H9 (cell line): ENCODE data around the gene CD72. TPM values are rescaled to one million over a fixed set of nuclear protein-coding genes. Genes with fewer than 3 reads are reported as not detected.
"Not testable (repeated sequence)": the region's sequence is repeated elsewhere in the genome, so short reads cannot be mapped to it uniquely, and the experiment has no call there.

ENCODE experiments used
- DNase-seq: peaks from one replicate; pipeline ENCODE4 v3.0.0-alpha.2; 2017
- H2AFZ ChIP-seq: one replicate; pipeline ENCODE4 v1.6.1; 2013; ENCODE audit warnings: mild to moderate bottlenecking, low read length, control low read depth, moderate library complexity
- H2AK5ac ChIP-seq: 2 replicates; pipeline ENCODE4 v1.6.1; 2013; ENCODE audit warnings: low read length, control low read depth, mixed read lengths; ENCODE audit not compliant: insufficient read length
- H2BK120ac ChIP-seq: one replicate; pipeline ENCODE4 v1.6.1; 2013; ENCODE audit warnings: low read depth, mild to moderate bottlenecking, low read length, control low read depth, inconsistent platforms; ENCODE audit not compliant: poor library complexity, severe bottlenecking
- H2BK12ac ChIP-seq: 2 replicates; pipeline ENCODE4 v1.6.1; 2013; ENCODE audit warnings: low read length, control low read depth, mixed read lengths, low read depth; ENCODE audit not compliant: insufficient read length
- H2BK15ac ChIP-seq: 2 replicates; pipeline ENCODE4 v1.6.1; 2013; ENCODE audit warnings: low read depth, low read length, control low read depth
- H2BK20ac ChIP-seq: one replicate; pipeline ENCODE4 v1.6.1; 2013; ENCODE audit warnings: low read depth, mild to moderate bottlenecking, low read length, control low read depth, inconsistent platforms; ENCODE audit not compliant: poor library complexity, severe bottlenecking
- H2BK5ac ChIP-seq: 2 replicates; pipeline ENCODE4 v1.6.1; 2013; ENCODE audit warnings: low read length, control low read depth, mixed read lengths; ENCODE audit not compliant: insufficient read length
- H3K14ac ChIP-seq: 2 replicates; pipeline ENCODE4 v1.6.1; 2013; ENCODE audit warnings: low read length, control low read depth; ENCODE audit not compliant: insufficient read depth
- H3K18ac ChIP-seq: 2 replicates; pipeline ENCODE4 v1.6.1; 2013; ENCODE audit warnings: low read depth, mild to moderate bottlenecking, mixed read lengths, low read length, control low read depth; ENCODE audit not compliant: insufficient read length
- H3K23ac ChIP-seq: 2 replicates; pipeline ENCODE4 v1.6.1; 2013; ENCODE audit warnings: low read length, control low read depth, mixed read lengths, low read depth; ENCODE audit not compliant: insufficient read length
- H3K23me2 ChIP-seq: 2 replicates; pipeline ENCODE4 v1.6.1; 2013; ENCODE audit warnings: low read depth, mild to moderate bottlenecking, mixed read lengths, low read length, control low read depth; ENCODE audit not compliant: insufficient read length, poor library complexity, severe bottlenecking
- H3K27ac ChIP-seq: 2 replicates; pipeline ENCODE4 v1.5.1; 2013; ENCODE audit warnings: low read length, control low read depth, mixed read lengths, low read depth; ENCODE audit not compliant: insufficient read length
- H3K27me3 ChIP-seq: 2 replicates; pipeline ENCODE4 v1.6.1; 2013; ENCODE audit warnings: low read length, control low read depth, inconsistent platforms; ENCODE audit not compliant: insufficient read depth
- H3K4ac ChIP-seq: 2 replicates; pipeline ENCODE4 v1.6.1; 2013; ENCODE audit warnings: low read depth, mild to moderate bottlenecking, control low read depth, inconsistent platforms, low read length, moderate library complexity
- H3K4me1 ChIP-seq: 2 replicates; pipeline ENCODE4 v1.6.1; 2013; ENCODE audit warnings: low read length, control low read depth, inconsistent platforms; ENCODE audit not compliant: insufficient read depth
- H3K4me2 ChIP-seq: 2 replicates; pipeline ENCODE4 v1.6.1; 2013; ENCODE audit warnings: low read length, control low read depth, mixed read lengths; ENCODE audit not compliant: insufficient read length, insufficient read depth
- H3K56ac ChIP-seq: 2 replicates; pipeline ENCODE4 v1.6.1; 2013; ENCODE audit warnings: low read depth, mild to moderate bottlenecking, mixed read lengths, low read length, control low read depth; ENCODE audit not compliant: insufficient read length
- H3K79me1 ChIP-seq: 2 replicates; pipeline ENCODE4 v1.6.1; 2013; ENCODE audit warnings: low read depth, mild to moderate bottlenecking, moderate library complexity, low read length, control low read depth, inconsistent platforms; ENCODE audit not compliant: insufficient read depth, poor library complexity, severe bottlenecking
- H3K79me2 ChIP-seq: 2 replicates; pipeline ENCODE4 v1.6.1; 2013; ENCODE audit warnings: low read length, control low read depth, inconsistent platforms; ENCODE audit not compliant: insufficient read depth
- H3K9ac ChIP-seq: 2 replicates; pipeline ENCODE4 v1.6.1; 2013; ENCODE audit warnings: low read length, control low read depth, mixed read lengths; ENCODE audit not compliant: insufficient read length; ENCODE audit errors: extremely low read depth
- H3K9me3 ChIP-seq: one replicate; pipeline ENCODE4 v1.6.1; 2013; ENCODE audit warnings: low read depth, low read length, inconsistent platforms; ENCODE audit not compliant: control insufficient read depth
- H3T11ph ChIP-seq: one replicate; pipeline ENCODE4 v1.6.1; 2013; ENCODE audit warnings: mild to moderate bottlenecking, low read length, control low read depth, inconsistent platforms
- H4K20me1 ChIP-seq: one replicate; pipeline ENCODE4 v1.6.1; 2013; ENCODE audit not compliant: control insufficient read depth, insufficient read length, insufficient read depth
- H4K5ac ChIP-seq: 2 replicates; pipeline ENCODE4 v1.6.1; 2013; ENCODE audit warnings: low read depth, mild to moderate bottlenecking, mixed read lengths, low read length, control low read depth; ENCODE audit not compliant: insufficient read length
- H4K8ac ChIP-seq: replicated peaks from 2 replicates; pipeline ENCODE4 v1.6.1; 2013; ENCODE audit warnings: low read length, control low read depth, mixed read lengths, low read depth; ENCODE audit not compliant: insufficient read length
- H4K91ac ChIP-seq: 2 replicates; pipeline ENCODE4 v1.6.1; 2013; ENCODE audit warnings: low read depth, mild to moderate bottlenecking, moderate library complexity, mixed read lengths, low read length, control low read depth; ENCODE audit not compliant: insufficient read length
- H3K27ac Mint-ChIP-seq, 3 experiments: 2 replicates in 2 of 3; 3 replicates in 1 of 3; pipeline ENCODE4 v1.8.0; 2020 to 2021; ENCODE audit warnings: mixed read lengths in 3 of 3, mild to moderate bottlenecking in 1 of 3, moderate library complexity in 1 of 3
- H3K27me3 Mint-ChIP-seq: 2 replicates; pipeline ENCODE4 v1.8.0; 2021; ENCODE audit warnings: low read depth, mild to moderate bottlenecking, moderate library complexity, mixed read lengths
- H3K36me3 Mint-ChIP-seq, 3 experiments: 2 replicates in 2 of 3; 3 replicates in 1 of 3; pipeline ENCODE4 v1.8.0; 2020 to 2021; ENCODE audit warnings: low read depth in 3 of 3, mixed read lengths in 3 of 3; ENCODE audit not compliant: insufficient read depth in 1 of 3
- H3K4me1 Mint-ChIP-seq, 2 experiments: 2 replicates each; pipeline ENCODE4 v1.8.0; 2020; ENCODE audit warnings: mixed read lengths in 2 of 2
- H3K4me3 Mint-ChIP-seq, 2 experiments: 2 replicates in 1 of 2; 3 replicates in 1 of 2; pipeline ENCODE4 v1.8.0; 2020 to 2021; ENCODE audit warnings: mild to moderate bottlenecking in 2 of 2, mixed read lengths in 2 of 2, moderate library complexity in 1 of 2
- H3K9me3 Mint-ChIP-seq, 2 experiments: 2 replicates in 1 of 2; 3 replicates in 1 of 2; pipeline ENCODE4 v1.8.0; 2020; ENCODE audit warnings: mild to moderate bottlenecking in 2 of 2, mixed read lengths in 2 of 2, moderate library complexity in 1 of 2
- CTCF ChIP-seq: fragments of 200-600 bp; sonication (generic); conservative IDR thresholded peaks from 3 replicates; pipeline ENCODE4 v1.8.0; 2021; ENCODE audit warnings: antibody characterized with exemption, mild to moderate bottlenecking
- WGBS: extraction: QIAGEN DNeasy Blood & Tissue Kit; methylation state at CpG from one replicate; pipeline ENCODE4 v1.1.7; 2013; ENCODE audit warnings: missing lambda C conversion rate, low lambda C conversion rate, mixed read lengths; ENCODE audit not compliant: insufficient read length; ENCODE audit errors: extremely low coverage; 5-methylcytosine and 5-hydroxymethylcytosine counted together
- total RNA-seq: library from RNA; stranded (reverse); gene quantifications from 2 replicates; pipeline ENCODE4 v1.2.1, GENCODE V29; 2021

Gene CD72
- total RNA-seq, 1 experiment from 2014 or later = 3.9 TPM

- no peaks in the 10 kb centered on the region for H3K79me2 ChIP-seq
- H3T11ph ChIP-seq = no peak overlapping the region
- Mint-ChIP-seq H3K27ac (no peak overlapping the region), H3K4me1 (peaks cover 15 to 18% of the 10 kb centered on the region in 2 experiments), H3K27me3 (peaks cover 30% of the 10 kb centered on the region), H3K36me3 (peaks cover 6 to 14% (median 11%) of the 10 kb centered on the region in 3 experiments; a peak in 6 of 7 replicates), H3K9me3 (no peaks in the 10 kb centered on the region; a peak in 2 of 5 replicates), H3K4me3 (no peak overlapping the region)
- no peak overlapping the region for H4K8ac ChIP-seq
- WGBS = no CpG with 5 or more reads among the region's 2 CpGs
- H2BK120ac ChIP-seq = no peak overlapping the region
- H4K20me1 ChIP-seq = no peaks in the 10 kb centered on the region
- H3K56ac ChIP-seq = no peak overlapping the region
- H2BK5ac ChIP-seq = no peak overlapping the region
- no peaks in the 10 kb centered on the region for H3K9me3 ChIP-seq
- no peak for TF ChIP-seq CTCF
- no peaks in the 10 kb centered on the region for H3K79me1 ChIP-seq
- H2AK5ac ChIP-seq = no peak overlapping the region
- H2AFZ ChIP-seq = no peak overlapping the region
- H3K4me2 ChIP-seq = no peak overlapping the region
- no peak overlapping the region for H4K5ac ChIP-seq
- H2BK15ac ChIP-seq = no peak overlapping the region
- no peak overlapping the region for H3K4ac ChIP-seq
- no peak overlapping the region for H3K23ac ChIP-seq
- no peak overlapping the region for H2BK20ac ChIP-seq
- no peak overlapping the region for H3K14ac ChIP-seq
- H4K91ac ChIP-seq = no peak overlapping the region
- H3K27ac ChIP-seq = no peak overlapping the region
- peaks cover 13% of the 10 kb centered on the region for H3K23me2 ChIP-seq
- H3K27me3 ChIP-seq = peaks cover 4% of the 10 kb centered on the region; the same call in 1 of the 2 replicates
- H3K4me1 ChIP-seq = no peaks in the 10 kb centered on the region; the same call in 1 of the 2 replicates
- H3K18ac ChIP-seq = no peak overlapping the region
- no peak overlapping the region for H2BK12ac ChIP-seq
- no peak overlapping the region for H3K9ac ChIP-seq
- no peak for DNase-seq
Observed at GRCh38 chr9:35612843-35613242, 5.4 kb downstream of the CD72 start.

GRCh38 chr9:35612066-35612465, 6.1 kb downstream of the CD72 start:
- WGBS = no CpG with 5 or more reads among the region's 4 CpGs
- DNase-seq, H3K18ac ChIP-seq, H3T11ph ChIP-seq, H2BK5ac ChIP-seq, H3K9me3 Mint-ChIP-seq, H2AK5ac ChIP-seq, H3K9ac ChIP-seq, H2BK20ac ChIP-seq, H3K23me2 ChIP-seq, H3K27me3 ChIP-seq, H3K4me2 ChIP-seq, H2BK15ac ChIP-seq, H2AFZ ChIP-seq, H3K4ac ChIP-seq, H4K8ac ChIP-seq, H3K14ac ChIP-seq, H4K20me1 ChIP-seq, H3K23ac ChIP-seq, H2BK12ac ChIP-seq, H3K79me1 ChIP-seq, H3K9me3 ChIP-seq, H2BK120ac ChIP-seq, H4K5ac ChIP-seq, H4K91ac ChIP-seq, H3K27ac ChIP-seq, H3K4me1 ChIP-seq, H3K79me2 ChIP-seq, H3K27ac Mint-ChIP-seq, H3K4me3 Mint-ChIP-seq, H3K56ac ChIP-seq: not testable (repeated sequence)
- H3K4me1 Mint-ChIP-seq = peaks cover 11 to 12% of the 10 kb centered on the region in 2 experiments
- H3K27me3 Mint-ChIP-seq = peaks cover 23% of the 10 kb centered on the region
- H3K36me3 Mint-ChIP-seq = peaks cover 9 to 22% (median 16%) of the 10 kb centered on the region in 3 experiments; a peak in 6 of 7 replicates
